ENCODE measurements around the gene GNAO1.

Gene GNAO1

GRCh38 chr16:56314244-56314850 lies 123.1 kb downstream of the GNAO1 start:
- DNase-seq (ENCODE audit: low read depth): no peak

GRCh38 chr16:56315955-56316354 lies 124.7 kb downstream of the GNAO1 start:
- DNase-seq (ENCODE audit: low read depth): no peak

- DNase-seq (ENCODE audit: low read depth): no peak
Measured at GRCh38 chr16:56316545-56316944, 125.3 kb downstream of the GNAO1 start.

- peak; percentile 57 for DNase-seq (ENCODE audit: low read depth)
Measured at GRCh38 chr16:56317998-56318826, 126.9 kb downstream of the GNAO1 start.

GRCh38 chr16:56318827-56319140 lies 127.5 kb downstream of the GNAO1 start:
- no peak for DNase-seq (ENCODE audit: low read depth)

GRCh38 chr16:56319376-56319775 lies 128.1 kb downstream of the GNAO1 start:
- DNase-seq (ENCODE audit: low read depth): no peak

GRCh38 chr16:56320056-56320455 lies 128.8 kb downstream of the GNAO1 start:
- DNase-seq (ENCODE audit: low read depth): no peak

- no peak for DNase-seq (ENCODE audit: low read depth)
Measured at GRCh38 chr16:56320811-56321558, 129.7 kb downstream of the GNAO1 start.

GRCh38 chr16:56321571-56321970 lies 130.3 kb downstream of the GNAO1 start:
- no peak for DNase-seq (ENCODE audit: low read depth)

- DNase-seq (ENCODE audit: low read depth): no peak
Measured at GRCh38 chr16:56324406-56324805, 133.1 kb downstream of the GNAO1 start.

- DNase-seq (ENCODE audit: low read depth): no peak
Measured at GRCh38 chr16:56325956-56326355, 134.7 kb downstream of the GNAO1 start.

- DNase-seq (ENCODE audit: low read depth): no peak
Measured at GRCh38 chr16:56327071-56327928, 136.0 kb downstream of the GNAO1 start.

GRCh38 chr16:56327929-56328258 lies 136.6 kb downstream of the GNAO1 start:
- DNase-seq (ENCODE audit: low read depth): no peak

- DNase-seq (ENCODE audit: low read depth): no peak
Measured at GRCh38 chr16:56328276-56329022, 137.2 kb downstream of the GNAO1 start.

GRCh38 chr16:56329887-56330286 lies 138.6 kb downstream of the GNAO1 start:
- DNase-seq (ENCODE audit: low read depth): no peak

GRCh38 chr16:56330476-56330875 lies 139.2 kb downstream of the GNAO1 start:
- no peak for DNase-seq (ENCODE audit: low read depth)

GRCh38 chr16:56331399-56331798 lies 140.1 kb downstream of the GNAO1 start:
- no peak for DNase-seq (ENCODE audit: low read depth)

- DNase-seq (ENCODE audit: low read depth): no peak
Measured at GRCh38 chr16:56331915-56332314, 140.6 kb downstream of the GNAO1 start.

GRCh38 chr16:56332464-56333079 lies 141.3 kb downstream of the GNAO1 start:
- peak; percentile 74 for DNase-seq (ENCODE audit: low read depth)

GRCh38 chr16:56334761-56335160 lies 143.5 kb downstream of the GNAO1 start:
- no peak for DNase-seq (ENCODE audit: low read depth)

- no peak for DNase-seq (ENCODE audit: low read depth)
Measured at GRCh38 chr16:56336071-56336688, 144.9 kb downstream of the GNAO1 start.
